Right lobe of liver (tissue), 4 donors: ENCODE results near the gene DNAJB8.

ENCODE experiments used
- POLR2A ChIP-seq: fragments of 450-650 bp; IDR thresholded peaks from one replicate; pipeline ENCODE4 v1.6.1; 2017; ENCODE audit warnings: antibody characterized with exemption, mild to moderate bottlenecking
- TF ChIP-seq, protein P1 (sequence below), 4 donors: fragments of 200-600 bp in 3 of 4; fragments of 450-650 bp in 1 of 4; IDR thresholded peaks; one replicate each; pipeline versions ENCODE4 v1.5.1 to v1.8.0; 2016 to 2022; ENCODE audit warnings: antibody characterized with exemption in 4 of 4, mild to moderate bottlenecking in 2 of 4
- donor health status: DM: no; HTN: no; CAD: no.
- donor health status: DM: no; HTN: no; CAD: no.
- donor health status: DM: no; HTN: yes; CAD: no.

DNA sequence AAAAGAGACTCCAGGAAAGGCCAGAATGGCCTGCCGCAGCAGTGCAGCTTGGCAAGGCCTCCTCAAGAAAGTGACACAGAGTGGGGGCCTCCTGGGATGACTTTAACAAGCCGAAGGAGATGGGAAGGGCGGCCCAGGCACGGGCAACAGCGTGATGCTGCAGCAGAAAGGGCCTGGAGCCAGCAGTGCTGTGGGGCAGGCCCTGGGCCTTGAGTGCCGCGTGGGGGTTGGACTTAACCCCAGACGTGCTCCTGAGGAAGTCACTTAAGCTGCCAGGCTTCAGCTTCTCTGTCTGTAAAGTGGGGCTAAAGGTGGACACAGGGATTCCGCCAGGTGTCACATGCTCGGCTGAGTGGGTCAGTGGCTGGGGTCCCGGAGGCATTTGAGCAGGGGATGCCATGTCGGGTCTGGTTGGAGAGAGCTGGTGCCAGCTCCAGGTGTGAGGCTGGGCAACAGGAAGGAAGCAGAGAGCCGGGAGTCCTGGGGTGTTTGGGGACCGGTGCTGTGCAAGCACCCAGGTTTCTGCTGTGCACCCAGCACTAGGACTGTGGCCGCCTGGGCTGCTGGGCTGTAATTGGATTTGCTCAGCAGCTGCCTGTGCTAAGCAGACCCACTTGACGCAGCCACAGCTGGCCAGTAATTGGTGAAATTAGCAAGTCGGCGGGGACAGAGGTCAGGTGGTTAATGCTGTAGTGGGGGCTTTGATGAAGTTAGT is 7.8 kb downstream of the DNAJB8 start:
- TF ChIP-seq, protein P1, sequence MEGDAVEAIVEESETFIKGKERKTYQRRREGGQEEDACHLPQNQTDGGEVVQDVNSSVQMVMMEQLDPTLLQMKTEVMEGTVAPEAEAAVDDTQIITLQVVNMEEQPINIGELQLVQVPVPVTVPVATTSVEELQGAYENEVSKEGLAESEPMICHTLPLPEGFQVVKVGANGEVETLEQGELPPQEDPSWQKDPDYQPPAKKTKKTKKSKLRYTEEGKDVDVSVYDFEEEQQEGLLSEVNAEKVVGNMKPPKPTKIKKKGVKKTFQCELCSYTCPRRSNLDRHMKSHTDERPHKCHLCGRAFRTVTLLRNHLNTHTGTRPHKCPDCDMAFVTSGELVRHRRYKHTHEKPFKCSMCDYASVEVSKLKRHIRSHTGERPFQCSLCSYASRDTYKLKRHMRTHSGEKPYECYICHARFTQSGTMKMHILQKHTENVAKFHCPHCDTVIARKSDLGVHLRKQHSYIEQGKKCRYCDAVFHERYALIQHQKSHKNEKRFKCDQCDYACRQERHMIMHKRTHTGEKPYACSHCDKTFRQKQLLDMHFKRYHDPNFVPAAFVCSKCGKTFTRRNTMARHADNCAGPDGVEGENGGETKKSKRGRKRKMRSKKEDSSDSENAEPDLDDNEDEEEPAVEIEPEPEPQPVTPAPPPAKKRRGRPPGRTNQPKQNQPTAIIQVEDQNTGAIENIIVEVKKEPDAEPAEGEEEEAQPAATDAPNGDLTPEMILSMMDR (IDR thresholded peaks at IDR 0.05): no peak
- no peak for TF ChIP-seq POLR2A
